Fibroblast of lung (primary cell): ENCODE results near the gene FLRT2.

ENCODE experiments used
- CTCF ChIP-seq, 2 donors: IDR thresholded peaks in 1 of 2; conservative IDR thresholded peaks in 1 of 2; 1 replicate in 1 of 2; 2 replicates in 1 of 2; pipeline ENCODE4 v1.5.1; 2011 to 2012; ENCODE audit warnings: low read length in 2 of 2, control low read depth in 1 of 2, inconsistent platforms in 1 of 2, low read depth in 1 of 2, mild to moderate bottlenecking in 1 of 2
- EZH2 ChIP-seq: IDR thresholded peaks from 2 replicates; pipeline ENCODE4 v1.5.1; 2012; ENCODE audit warnings: low read length, control low read depth, mild to moderate bottlenecking; ENCODE audit errors: missing control alignments

- TF ChIP-seq CTCF (conservative IDR thresholded peaks at IDR 0.05 in 1 of 2, IDR thresholded peaks at IDR 0.05 in 1 of 2; ENCODE audit: low read depth in 1 of 2, low read length in 2 of 2) (no peak), EZH2 (no peak)
Observed at GRCh38 chr14:85531141-85531586, 1.2 kb downstream of the FLRT2 start.
